HG02938 (cell line): ENCODE results near the gene DUSP6.

Experiments
- ATAC-seq: cut with Tn5 transposase; IDR thresholded peaks from one replicate; pipeline ENCODE4 v1.9.1; 2021; ENCODE audit warnings: mild to moderate bottlenecking, moderate library complexity; ENCODE audit not compliant: unreplicated experiment

Gene DUSP6

GRCh38 chr12:89305373-89305772, 46.9 kb downstream of the DUSP6 start:
- no peak for ATAC-seq

GRCh38 chr12:89299931-89300330, 52.4 kb downstream of the DUSP6 start:
- no peak for ATAC-seq

GRCh38 chr12:89299417-89299816, 52.9 kb downstream of the DUSP6 start:
- no peak for ATAC-seq
